Panc1 (cell line): ENCODE results near the gene LENEP. TPM values are rescaled to one million over a fixed set of nuclear protein-coding genes. Genes with fewer than 3 reads are reported as not detected.

Experiments used
- ATAC-seq: fragments of 200-7000 bp; cut with Tn5 transposase; 2 replicates; pipeline ENCODE4 v1.9.1; 2020; ENCODE audit warnings: mild to moderate bottlenecking, moderate library complexity
- BruUV-seq: library from RNA; stranded (reverse); fragments of 400-500 nt; replicated peaks from 2 replicates; lab custom pipeline; 2021; lab: Mats Ljungman, UMichigan
- CTCF ChIA-PET: fragments of 300-600 bp; sonication (Branson Sonifier 250); formaldehyde crosslinking; loops from one replicate; lab custom pipeline; 2022; ENCODE audit warnings: antibody characterized with exemption; lab: Charles Lee
- POLR2A ChIA-PET: fragments of 300-600 bp; sonication (Branson Sonifier 250); formaldehyde crosslinking; loops from one replicate; lab custom pipeline; 2022; ENCODE audit warnings: antibody characterized with exemption; lab: Charles Lee
- DNase-seq: peaks from one replicate; pipeline ENCODE4 v3.0.0-alpha.2; 2010; ENCODE audit warnings: low read depth, low spot score
- H3K27ac ChIP-seq: 2 replicates; pipeline ENCODE4 v1.5.1; 2011; ENCODE audit warnings: mild to moderate bottlenecking, low read length, inconsistent platforms
- H3K27me3 ChIP-seq: fragments of 200-500 bp; sonication (Bioruptor generic); 2 replicates; pipeline ENCODE4 v1.6.0; 2014; ENCODE audit warnings: low read length, inconsistent platforms; ENCODE audit not compliant: control insufficient read depth, insufficient read depth
- H3K36me3 ChIP-seq: fragments of 200-500 bp; sonication (Bioruptor generic); 2 replicates; pipeline ENCODE4 v1.5.1; 2014; ENCODE audit warnings: inconsistent platforms, mild to moderate bottlenecking, low read length, moderate library complexity; ENCODE audit not compliant: control insufficient read depth, insufficient read depth
- H3K4me1 ChIP-seq: 2 replicates; pipeline ENCODE4 v1.5.1; 2011; ENCODE audit warnings: inconsistent platforms, mild to moderate bottlenecking, low read length, moderate library complexity; ENCODE audit not compliant: control insufficient read depth, insufficient read depth
- H3K4me3 ChIP-seq, 2 experiments: 2 replicates each; pipeline ENCODE4 v1.5.1; 2011 to 2012; ENCODE audit warnings: low read depth in 2 of 2, low read length in 2 of 2, mild to moderate bottlenecking in 2 of 2, inconsistent platforms in 1 of 2, moderate library complexity in 1 of 2
- H3K9me3 ChIP-seq: fragments of 200-500 bp; sonication (Bioruptor generic); 2 replicates; pipeline ENCODE4 v1.5.1; 2014; ENCODE audit warnings: low read depth, mild to moderate bottlenecking, inconsistent platforms, low read length, moderate library complexity; ENCODE audit not compliant: control insufficient read depth, insufficient read depth
- POLR2AphosphoS5 ChIP-seq: IDR thresholded peaks from 2 replicates; pipeline ENCODE4 v1.6.1; 2012; ENCODE audit warnings: mild to moderate bottlenecking, low read depth, low read length, moderate library complexity
- REST ChIP-seq, 2 experiments: IDR thresholded peaks; 2 replicates each; pipeline ENCODE4 v1.6.1; 2011 to 2012; ENCODE audit warnings: low read depth in 2 of 2, control low read depth in 1 of 2, low read length in 1 of 2, mild to moderate bottlenecking in 1 of 2, moderate library complexity in 1 of 2; ENCODE audit not compliant: insufficient read depth in 1 of 2
- SIN3A ChIP-seq: IDR thresholded peaks from 2 replicates; pipeline ENCODE4 v1.6.1; 2012; ENCODE audit warnings: low read depth, mild to moderate bottlenecking, low read length, moderate library complexity, borderline replicate concordance; ENCODE audit not compliant: insufficient read depth
- TCF7L2 ChIP-seq: IDR thresholded peaks from 2 replicates; pipeline ENCODE4 v1.6.1; 2011; ENCODE audit warnings: mild to moderate bottlenecking, low read depth, low read length, inconsistent platforms
- in situ Hi-C: cut with HindIII; loops from 2 replicates; pipeline ENCODE4 v1.10.0; 2016; ENCODE audit warnings: low sequenced_read_pairs, low pct_unique_long_range_greater_than_20kb
- intact Hi-C: fragments of 100-400 bp; cut with micrococcal nuclease; formaldehyde crosslinking; loops from one replicate; pipeline ENCODE4 v1.10.0; 2022; ENCODE audit not compliant: unreplicated experiment
- total RNA-seq: library from RNA; stranded (reverse); gene quantifications from one replicate; pipeline ENCODE4 v1.2.1, GENCODE V29; 2021; ENCODE audit not compliant: unreplicated experiment
- TF ChIP-seq, protein P1 (sequence below): fragments of 450-650 bp; IDR thresholded peaks from 2 replicates; pipeline ENCODE4 v1.5.1; 2017; ENCODE audit warnings: mild to moderate bottlenecking

LENEP gene
- total RNA-seq, 1 experiment from 2014 or later = 0.67 TPM

- ChIA-PET POLR2A (interaction anchor here (1.2 kb wide), 1 partner anchor 20 kb away, joined by 3 read pairs; no protein-coding TSS in a partner anchor), CTCF (interaction anchor here (0.6 to 0.8 kb wide), 2 partner anchors 23 to 90 kb away, joined by 3 read pairs; no protein-coding TSS in a partner anchor)
- no peaks in the 10 kb centered on the region for H3K9me3 ChIP-seq
- peaks cover 8% of the 10 kb centered on the region for H3K4me1 ChIP-seq
- no peaks in the 10 kb centered on the region for H3K27me3 ChIP-seq
- ATAC-seq = no peak
- peaks cover 4% of the 10 kb centered on the region; the same call in 1 of the 2 replicates for H3K36me3 ChIP-seq
- peak overlapping the region; percentile 48; the same call in 1 of the 2 replicates for H3K27ac ChIP-seq
- no TSS peak for BruUV-seq
- no peak overlapping the region for H3K4me3 ChIP-seq
- no peak for DNase-seq
- no peak for TF ChIP-seq POLR2AphosphoS5
- TF ChIP-seq, protein P1, sequence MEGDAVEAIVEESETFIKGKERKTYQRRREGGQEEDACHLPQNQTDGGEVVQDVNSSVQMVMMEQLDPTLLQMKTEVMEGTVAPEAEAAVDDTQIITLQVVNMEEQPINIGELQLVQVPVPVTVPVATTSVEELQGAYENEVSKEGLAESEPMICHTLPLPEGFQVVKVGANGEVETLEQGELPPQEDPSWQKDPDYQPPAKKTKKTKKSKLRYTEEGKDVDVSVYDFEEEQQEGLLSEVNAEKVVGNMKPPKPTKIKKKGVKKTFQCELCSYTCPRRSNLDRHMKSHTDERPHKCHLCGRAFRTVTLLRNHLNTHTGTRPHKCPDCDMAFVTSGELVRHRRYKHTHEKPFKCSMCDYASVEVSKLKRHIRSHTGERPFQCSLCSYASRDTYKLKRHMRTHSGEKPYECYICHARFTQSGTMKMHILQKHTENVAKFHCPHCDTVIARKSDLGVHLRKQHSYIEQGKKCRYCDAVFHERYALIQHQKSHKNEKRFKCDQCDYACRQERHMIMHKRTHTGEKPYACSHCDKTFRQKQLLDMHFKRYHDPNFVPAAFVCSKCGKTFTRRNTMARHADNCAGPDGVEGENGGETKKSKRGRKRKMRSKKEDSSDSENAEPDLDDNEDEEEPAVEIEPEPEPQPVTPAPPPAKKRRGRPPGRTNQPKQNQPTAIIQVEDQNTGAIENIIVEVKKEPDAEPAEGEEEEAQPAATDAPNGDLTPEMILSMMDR = no peak
- TF ChIP-seq TCF7L2 = no peak
- TF ChIP-seq SIN3A = no peak
- intact Hi-C loops (no loop called here), in situ Hi-C loops (no loop called here)
These were observed 842 bp downstream of the LENEP start for GRCh38 chr1:154994269-154994587.

DNA sequence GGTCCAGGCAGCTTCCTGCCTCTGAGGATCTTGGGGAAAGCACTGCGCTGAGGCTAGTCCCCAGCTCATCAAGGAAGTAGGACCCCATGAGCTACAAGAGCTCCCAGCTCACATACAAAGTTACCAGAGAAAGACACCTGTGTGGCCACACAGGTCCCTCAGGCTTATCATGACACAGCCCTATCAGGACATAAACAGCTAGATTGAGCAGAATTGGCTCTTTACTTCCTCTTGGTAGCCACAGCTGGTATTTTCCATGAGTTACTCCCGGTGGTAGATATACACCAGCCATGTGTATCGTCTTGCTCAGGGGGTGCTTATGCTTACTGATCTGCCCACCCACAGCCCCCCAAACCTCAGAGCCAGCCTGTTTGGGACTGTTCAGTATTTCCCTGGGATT, 1.2 kb downstream of the LENEP start:
- ATAC-seq (no peak), DNase-seq (no peak)
- peaks cover 3% of the 10 kb centered on the region; the same call in 1 of the 2 replicates for H3K36me3 ChIP-seq
- H3K27me3 ChIP-seq = no peaks in the 10 kb centered on the region
- TF ChIP-seq REST (IDR thresholded peaks at IDR 0.05; ENCODE audit: insufficient read depth in 1 of 2, low read depth in 2 of 2, low read length in 1 of 2) = no peak
- no peak for TF ChIP-seq TCF7L2
- TF ChIP-seq, protein P1 = no peak
- no peak for TF ChIP-seq SIN3A
- no peak for TF ChIP-seq POLR2AphosphoS5
- in situ Hi-C loops (no loop called here), intact Hi-C loops (no loop called here)
- no TSS peak for BruUV-seq
- POLR2A ChIA-PET = interaction anchor here (0.9 to 1.2 kb wide), 2 partner anchors 21 to 24 kb away, joined by 3 to 15 read pairs; partner anchors contain the start of gene SHC1
- no peak overlapping the region for H3K4me3 ChIP-seq
- H3K9me3 ChIP-seq = no peaks in the 10 kb centered on the region
- peak overlapping the region; percentile 48; the same call in 1 of the 2 replicates for H3K27ac ChIP-seq
- CTCF ChIA-PET = interaction anchor here (0.6 to 0.9 kb wide), 3 partner anchors 23 to 90 kb away, joined by 3 to 7 read pairs (median 3); no protein-coding TSS in a partner anchor
- H3K4me1 ChIP-seq = peaks cover 9% of the 10 kb centered on the region
